Spleen (tissue), 7 donors: ENCODE results near the gene CBX2.

ENCODE experiments used
- CTCF ChIP-seq, 11 experiments: fragments of 200-600 bp in 7 of 11; fragments of 450-650 bp in 4 of 11; sonication (generic) in 4 of 11; IDR thresholded peaks in 8 of 11; conservative IDR thresholded peaks in 3 of 11; 1 replicate in 7 of 11; 2 replicates in 4 of 11; pipeline versions ENCODE4 v1.4.0 to v1.8.0; 2016 to 2021; ENCODE audit warnings: antibody characterized with exemption in 11 of 11, inconsistent platforms in 4 of 11, mild to moderate bottlenecking in 1 of 11
- POLR2A ChIP-seq, 3 donors: fragments of 450-650 bp; IDR thresholded peaks; one replicate each; pipeline ENCODE4 v1.5.1; 2017; ENCODE audit warnings: antibody characterized with exemption in 3 of 3, mild to moderate bottlenecking in 1 of 3
- POLR2AphosphoS5 ChIP-seq, 3 donors: sonication (generic); formaldehyde crosslinking; IDR thresholded peaks; one replicate each; pipeline ENCODE4 v1.5.1; 2017; ENCODE audit warnings: antibody characterized with exemption in 3 of 3
- donor health status: DM: no; HTN: no; CAD: no; lungs with moderate emphysema.
- donor health status: DM: no; HTN: no; CAD: no.
- donor health status: DM: no; HTN: no; CAD: no.

- no peak for TF ChIP-seq CTCF (IDR thresholded peaks at IDR 0.05 in 8 of 11, conservative IDR thresholded peaks at IDR 0.05 in 3 of 11)
- TF ChIP-seq POLR2AphosphoS5 (IDR thresholded peaks at IDR 0.05): no peak
- no peak for TF ChIP-seq POLR2A (IDR thresholded peaks at IDR 0.05)
These were observed 29.5 kb upstream of the CBX2 start for GRCh38 chr17:79748295-79749099.
